ENCODE measurements around the gene CCDC149.

DNA sequence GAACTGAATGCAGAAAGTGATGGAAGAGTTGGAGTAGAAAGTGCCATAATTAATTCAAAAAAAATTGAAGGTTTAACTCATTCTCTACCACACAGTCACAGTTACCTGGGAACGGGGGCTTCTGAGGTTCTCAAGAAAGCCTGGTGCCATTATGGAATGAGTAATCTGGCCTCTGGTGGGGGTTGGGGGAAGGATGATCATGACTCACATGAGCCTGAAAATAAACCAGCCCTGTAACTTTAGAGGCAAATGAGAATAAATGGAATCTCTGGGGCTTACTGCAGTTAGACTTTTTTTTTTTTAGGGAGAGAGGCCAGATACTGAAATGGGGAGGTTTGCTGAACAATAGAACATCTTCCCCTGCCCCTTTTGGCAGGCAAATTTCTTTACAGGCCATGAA is 62.2 kb downstream of the CCDC149 start:
- TF ChIP-seq, protein P1, sequence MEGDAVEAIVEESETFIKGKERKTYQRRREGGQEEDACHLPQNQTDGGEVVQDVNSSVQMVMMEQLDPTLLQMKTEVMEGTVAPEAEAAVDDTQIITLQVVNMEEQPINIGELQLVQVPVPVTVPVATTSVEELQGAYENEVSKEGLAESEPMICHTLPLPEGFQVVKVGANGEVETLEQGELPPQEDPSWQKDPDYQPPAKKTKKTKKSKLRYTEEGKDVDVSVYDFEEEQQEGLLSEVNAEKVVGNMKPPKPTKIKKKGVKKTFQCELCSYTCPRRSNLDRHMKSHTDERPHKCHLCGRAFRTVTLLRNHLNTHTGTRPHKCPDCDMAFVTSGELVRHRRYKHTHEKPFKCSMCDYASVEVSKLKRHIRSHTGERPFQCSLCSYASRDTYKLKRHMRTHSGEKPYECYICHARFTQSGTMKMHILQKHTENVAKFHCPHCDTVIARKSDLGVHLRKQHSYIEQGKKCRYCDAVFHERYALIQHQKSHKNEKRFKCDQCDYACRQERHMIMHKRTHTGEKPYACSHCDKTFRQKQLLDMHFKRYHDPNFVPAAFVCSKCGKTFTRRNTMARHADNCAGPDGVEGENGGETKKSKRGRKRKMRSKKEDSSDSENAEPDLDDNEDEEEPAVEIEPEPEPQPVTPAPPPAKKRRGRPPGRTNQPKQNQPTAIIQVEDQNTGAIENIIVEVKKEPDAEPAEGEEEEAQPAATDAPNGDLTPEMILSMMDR (IDR thresholded peaks at IDR 0.05; ENCODE audit: low read depth, low read length), result no peak
- no peak for TF ChIP-seq EZH2phosphoT487 (IDR thresholded peaks at IDR 0.05; ENCODE audit: low read depth)
